GM18505 (cell line): Measurements from ENCODE around the gene LHCGR.
"Not testable (repeated sequence)": the region's sequence is repeated elsewhere in the genome, so short reads cannot be mapped to it uniquely, and the experiment has no call there.

Source experiments
- ATAC-seq: cut with Tn5 transposase; IDR thresholded peaks from one replicate; pipeline ENCODE4 v1.9.1; 2021; ENCODE audit not compliant: unreplicated experiment
- POLR2A ChIP-seq: IDR thresholded peaks from 4 replicates; pipeline ENCODE4 v1.6.1; 2011; ENCODE audit warnings: borderline replicate concordance; ENCODE audit not compliant: insufficient read depth, insufficient read length; ENCODE audit errors: extremely low read depth

LHCGR gene

DNA sequence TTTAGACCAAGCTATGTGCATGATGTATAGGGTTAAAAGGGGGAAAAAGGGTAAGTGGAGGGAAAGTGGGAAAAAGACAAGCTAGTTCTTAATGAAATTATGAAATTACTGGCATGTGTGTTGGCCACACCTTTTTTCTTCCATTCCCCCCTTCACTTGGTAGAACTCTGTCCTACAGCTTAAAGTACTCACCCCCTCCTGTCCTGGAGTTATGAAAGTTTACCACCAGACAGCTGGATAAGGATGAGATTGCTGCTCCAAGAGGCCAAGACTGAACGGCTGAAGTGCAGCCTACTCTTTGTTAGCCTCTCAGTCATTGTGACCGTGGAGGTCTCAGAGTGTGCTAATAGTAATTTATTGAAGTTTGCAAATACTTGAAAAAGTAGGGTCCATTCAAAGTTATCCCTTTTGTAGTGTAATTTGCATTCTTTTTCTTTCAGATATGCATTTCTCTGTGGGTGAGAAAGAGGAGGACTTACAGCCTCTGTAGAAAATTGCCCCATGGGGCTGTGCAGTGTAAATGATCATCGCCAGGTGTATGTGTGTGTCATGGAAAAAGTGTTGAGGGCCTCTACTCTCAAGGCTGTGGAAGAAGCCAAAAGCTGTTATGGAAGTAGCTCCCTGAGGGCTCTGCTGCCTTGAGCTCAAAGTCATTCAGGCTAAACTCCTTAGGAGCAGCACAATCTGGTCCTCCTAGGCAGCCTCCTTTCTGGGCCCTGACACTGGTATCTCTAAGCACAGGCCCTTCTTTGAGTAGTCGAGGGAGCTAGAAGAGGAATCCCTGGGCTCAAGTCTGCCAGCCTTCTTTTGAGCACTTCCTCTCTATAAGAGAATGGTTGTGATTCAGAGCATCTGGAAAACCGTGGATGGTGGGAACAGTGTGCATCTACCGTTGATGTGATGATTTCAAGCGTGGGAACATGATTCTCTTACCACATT, 46.2 kb downstream of the LHCGR start:
- ATAC-seq: no peak
- TF ChIP-seq POLR2A: no peak

- ATAC-seq: no peak
- no peak for TF ChIP-seq POLR2A
These were observed 48.1 kb downstream of the LHCGR start for GRCh38 chr2:48707466-48707865.

DNA sequence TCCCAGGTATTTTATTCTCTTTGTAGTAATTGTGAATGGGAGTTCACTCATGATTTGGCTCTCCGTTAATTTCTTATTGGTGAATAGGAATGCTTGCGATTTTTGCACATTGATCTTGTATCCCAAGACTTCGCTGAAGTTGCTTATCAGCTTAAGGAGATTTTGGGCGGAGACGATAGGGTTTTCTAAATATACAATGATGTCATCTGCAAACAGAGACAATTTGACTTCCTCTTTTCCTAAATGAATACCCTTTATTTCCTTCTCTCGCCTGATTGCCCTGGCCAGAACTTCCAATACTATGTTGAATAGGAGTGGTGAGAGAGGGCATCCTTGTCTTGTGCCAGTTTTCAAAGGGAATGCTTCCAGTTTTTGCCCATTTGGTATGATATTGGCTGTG, 51.9 kb downstream of the LHCGR start:
- not testable (repeated sequence) for ATAC-seq

DNA sequence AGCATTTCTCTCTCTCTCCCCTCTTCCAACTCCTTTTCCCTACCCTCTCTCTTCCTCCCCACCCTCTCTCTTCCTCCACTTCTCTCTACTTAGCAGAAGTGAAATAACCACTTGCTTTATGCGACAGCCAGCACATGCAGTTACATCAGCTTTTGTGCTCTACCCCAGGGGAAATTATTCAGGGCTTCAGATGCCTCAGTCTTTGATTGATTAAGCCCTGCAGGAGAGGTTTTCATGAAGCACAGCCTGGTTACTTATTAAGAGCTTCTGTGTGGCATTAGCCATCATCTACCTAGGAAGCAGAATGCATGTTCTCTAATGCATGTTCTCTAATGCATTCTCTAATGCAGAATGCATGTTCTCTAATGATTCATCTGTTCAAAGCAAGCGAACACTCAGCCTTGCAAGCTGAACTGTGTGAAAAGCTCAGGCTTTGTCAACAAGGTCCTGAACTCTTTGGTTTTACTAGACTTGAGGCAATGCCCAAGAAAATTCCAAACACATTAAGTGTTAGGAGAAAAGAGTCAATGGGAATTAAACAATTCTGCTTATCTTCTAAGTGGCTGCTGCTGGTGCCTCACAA, 56.1 kb downstream of the LHCGR start:
- no peak for ATAC-seq

DNA sequence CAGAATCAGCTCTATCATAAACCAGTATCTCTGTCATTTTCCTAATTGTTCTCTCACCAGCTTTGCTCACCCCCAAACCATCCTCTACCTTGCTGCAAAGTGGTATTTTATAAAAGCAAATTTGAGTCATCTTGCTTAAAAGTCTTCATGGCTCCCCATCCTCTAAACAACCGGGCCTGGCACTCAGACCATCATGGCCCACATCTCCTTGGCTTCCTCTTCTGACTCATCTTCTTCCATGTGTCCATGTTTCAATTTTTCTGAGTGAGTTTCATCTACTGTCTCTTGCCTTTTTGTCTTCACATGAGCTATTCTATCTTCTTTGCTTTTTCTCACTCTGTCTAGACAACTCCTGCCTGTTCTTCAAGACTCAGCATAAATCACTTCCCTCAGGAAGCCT, 58.6 kb downstream of the LHCGR start:
- no peak for ATAC-seq
- TF ChIP-seq POLR2A: no peak

More for the DNA sequence above, 56.1 kb downstream of the LHCGR start:
- no peak for TF ChIP-seq POLR2A

DNA sequence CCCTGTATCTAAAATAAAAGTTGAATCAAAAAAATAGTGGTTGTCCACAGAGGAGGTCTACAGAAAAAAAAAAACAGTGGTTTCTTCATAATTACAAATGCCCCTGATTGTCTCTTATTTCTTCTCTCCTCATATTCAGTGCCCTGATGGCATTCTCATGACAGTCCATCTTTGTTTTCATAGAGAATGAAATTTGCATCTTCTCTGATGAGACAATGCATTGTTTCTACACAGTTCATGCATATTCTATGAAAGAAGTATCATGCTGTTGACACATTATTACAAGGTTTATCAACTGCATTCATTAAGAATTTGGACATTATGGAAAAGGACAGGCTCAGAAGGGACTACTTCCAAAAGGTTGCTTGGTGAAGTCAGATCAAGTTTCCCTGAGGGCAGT, 59.5 kb downstream of the LHCGR start:
- no peak for TF ChIP-seq POLR2A
- ATAC-seq: no peak

GRCh38 chr2:48694149-48694548, 61.4 kb downstream of the LHCGR start:
- no peak for TF ChIP-seq POLR2A
- ATAC-seq: no peak

GRCh38 chr2:48693645-48694044, 61.9 kb downstream of the LHCGR start:
- no peak for TF ChIP-seq POLR2A
- no peak for ATAC-seq

DNA sequence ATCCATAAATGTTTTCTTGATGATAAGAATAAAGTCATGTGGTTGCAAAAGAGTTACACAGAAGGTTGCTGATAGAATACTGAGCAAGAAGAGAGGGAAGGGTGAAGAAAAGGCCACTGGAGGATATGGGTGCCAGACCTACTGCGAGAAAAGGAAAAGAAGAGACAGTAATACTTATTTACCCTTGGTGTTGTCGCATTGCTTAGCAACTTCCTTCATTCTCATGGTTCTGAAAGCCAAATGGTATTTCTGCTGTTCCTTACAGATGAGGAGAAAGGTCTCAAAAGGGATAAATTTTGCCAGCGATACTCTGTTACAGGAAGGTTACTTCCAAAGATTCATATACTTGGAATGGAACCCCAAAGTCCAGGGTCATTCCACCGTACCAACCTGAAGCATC, 62.5 kb downstream of the LHCGR start:
- TF ChIP-seq POLR2A: no peak
- no peak for ATAC-seq

- ATAC-seq: no peak
- TF ChIP-seq POLR2A: no peak
These were observed 63.4 kb downstream of the LHCGR start for GRCh38 chr2:48691935-48692691.

- TF ChIP-seq POLR2A: no peak
- ATAC-seq: no peak
These were observed 70.4 kb downstream of the LHCGR start for GRCh38 chr2:48685126-48685525.

GRCh38 chr2:48677450-48677849, 78.1 kb downstream of the LHCGR start:
- no peak for ATAC-seq
- TF ChIP-seq POLR2A: no peak

DNA sequence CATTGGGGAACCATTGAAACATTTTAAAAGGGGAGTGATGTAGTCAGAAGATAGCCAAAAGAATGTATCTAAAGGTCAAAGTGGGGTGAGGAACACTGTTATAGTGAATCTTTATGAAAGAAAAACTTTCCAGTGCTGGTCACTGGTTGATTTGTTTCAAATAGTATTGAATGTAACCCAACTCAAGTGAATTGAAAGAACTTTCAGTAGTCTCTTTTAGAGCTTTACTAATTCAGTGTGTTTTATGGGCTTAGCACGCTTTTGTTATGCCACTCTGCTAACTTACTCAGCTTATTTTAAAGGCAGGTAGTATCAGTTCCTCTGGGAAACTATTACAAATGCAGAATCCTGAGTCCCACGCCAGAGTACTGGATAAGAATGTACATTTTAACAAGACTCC, 80.6 kb downstream of the LHCGR start:
- ATAC-seq: no peak

More for the DNA sequence above, 80.6 kb downstream of the LHCGR start:
- TF ChIP-seq POLR2A: no peak
